ENCODE measurements around the gene IL1RAPL2. TPM values are rescaled to one million over a fixed set of nuclear protein-coding genes. Genes with fewer than 3 reads are reported as not detected.

IL1RAPL2 gene
- total and polyA plus RNA-seq, 2 of the 4 experiments (the other 2 are of a cell fraction), result 0.03 TPM; not detected in 1

DNA sequence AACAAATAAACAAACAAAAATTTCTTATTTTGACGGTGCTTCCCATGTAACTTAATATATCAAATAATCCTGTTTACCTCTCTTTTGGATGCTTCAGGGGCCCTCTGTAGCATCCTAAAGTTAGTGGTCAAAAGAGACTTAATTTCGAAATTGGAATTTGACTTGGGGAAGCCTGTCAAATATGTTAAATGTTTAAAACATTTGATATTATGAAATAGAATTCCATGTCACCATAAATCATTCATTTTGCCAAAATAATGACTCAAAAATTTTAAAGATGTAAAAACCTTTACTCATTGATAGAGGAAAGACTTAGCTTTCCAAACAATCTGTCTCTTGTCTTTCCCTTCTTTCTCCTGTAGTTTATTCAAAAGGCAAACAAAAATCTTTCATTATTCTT lies 675.1 kb downstream of the IL1RAPL2 start:
- H2BK20ac ChIP-seq (ENCODE audit: low read depth, low read length), result no peak overlapping the region
- TF ChIP-seq MXI1 (IDR thresholded peaks at IDR 0.05; ENCODE audit: borderline replicate concordance, low read depth, low read length) (no peak), BHLHE40 (IDR thresholded peaks at IDR 0.05; ENCODE audit: low read depth, low read length) (no peak), CHD1 (IDR thresholded peaks at IDR 0.05; ENCODE audit: low read depth, low read length) (no peak), CEBPB (IDR thresholded peaks at IDR 0.05; ENCODE audit: low read depth, low read length) (no peak), FOS (IDR thresholded peaks at IDR 0.05; ENCODE audit: low read depth, low read length) (no peak), MAZ (IDR thresholded peaks at IDR 0.05; ENCODE audit: borderline replicate concordance, low read depth, low read length) (no peak), MAFK (IDR thresholded peaks at IDR 0.05; ENCODE audit: low read depth, low read length) (no peak), RCOR1 (IDR thresholded peaks at IDR 0.05; ENCODE audit: insufficient replicate concordance, low read length) (no peak), RFX5 (IDR thresholded peaks at IDR 0.05; ENCODE audit: low read depth, low read length) (no peak), RAD21 (IDR thresholded peaks at IDR 0.05; ENCODE audit: low read length) (no peak), POLR2A (IDR thresholded peaks at IDR 0.05; ENCODE audit: low read depth, low read length) (no peak), SMC3 (IDR thresholded peaks at IDR 0.05; ENCODE audit: low read depth, low read length) (no peak), NFE2L2 (IDR thresholded peaks at IDR 0.05; ENCODE audit: low read depth, low read length) (no peak)
- TF ChIP-seq, protein P1, sequence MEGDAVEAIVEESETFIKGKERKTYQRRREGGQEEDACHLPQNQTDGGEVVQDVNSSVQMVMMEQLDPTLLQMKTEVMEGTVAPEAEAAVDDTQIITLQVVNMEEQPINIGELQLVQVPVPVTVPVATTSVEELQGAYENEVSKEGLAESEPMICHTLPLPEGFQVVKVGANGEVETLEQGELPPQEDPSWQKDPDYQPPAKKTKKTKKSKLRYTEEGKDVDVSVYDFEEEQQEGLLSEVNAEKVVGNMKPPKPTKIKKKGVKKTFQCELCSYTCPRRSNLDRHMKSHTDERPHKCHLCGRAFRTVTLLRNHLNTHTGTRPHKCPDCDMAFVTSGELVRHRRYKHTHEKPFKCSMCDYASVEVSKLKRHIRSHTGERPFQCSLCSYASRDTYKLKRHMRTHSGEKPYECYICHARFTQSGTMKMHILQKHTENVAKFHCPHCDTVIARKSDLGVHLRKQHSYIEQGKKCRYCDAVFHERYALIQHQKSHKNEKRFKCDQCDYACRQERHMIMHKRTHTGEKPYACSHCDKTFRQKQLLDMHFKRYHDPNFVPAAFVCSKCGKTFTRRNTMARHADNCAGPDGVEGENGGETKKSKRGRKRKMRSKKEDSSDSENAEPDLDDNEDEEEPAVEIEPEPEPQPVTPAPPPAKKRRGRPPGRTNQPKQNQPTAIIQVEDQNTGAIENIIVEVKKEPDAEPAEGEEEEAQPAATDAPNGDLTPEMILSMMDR (conservative IDR thresholded peaks at IDR 0.05; ENCODE audit: low read depth, low read length), result no peak
- TF ChIP-seq, protein P2, sequence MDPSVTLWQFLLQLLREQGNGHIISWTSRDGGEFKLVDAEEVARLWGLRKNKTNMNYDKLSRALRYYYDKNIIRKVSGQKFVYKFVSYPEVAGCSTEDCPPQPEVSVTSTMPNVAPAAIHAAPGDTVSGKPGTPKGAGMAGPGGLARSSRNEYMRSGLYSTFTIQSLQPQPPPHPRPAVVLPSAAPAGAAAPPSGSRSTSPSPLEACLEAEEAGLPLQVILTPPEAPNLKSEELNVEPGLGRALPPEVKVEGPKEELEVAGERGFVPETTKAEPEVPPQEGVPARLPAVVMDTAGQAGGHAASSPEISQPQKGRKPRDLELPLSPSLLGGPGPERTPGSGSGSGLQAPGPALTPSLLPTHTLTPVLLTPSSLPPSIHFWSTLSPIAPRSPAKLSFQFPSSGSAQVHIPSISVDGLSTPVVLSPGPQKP (IDR thresholded peaks at IDR 0.05; ENCODE audit: borderline replicate concordance, low read depth, low read length), result no peak
- TF ChIP-seq, protein P3, sequence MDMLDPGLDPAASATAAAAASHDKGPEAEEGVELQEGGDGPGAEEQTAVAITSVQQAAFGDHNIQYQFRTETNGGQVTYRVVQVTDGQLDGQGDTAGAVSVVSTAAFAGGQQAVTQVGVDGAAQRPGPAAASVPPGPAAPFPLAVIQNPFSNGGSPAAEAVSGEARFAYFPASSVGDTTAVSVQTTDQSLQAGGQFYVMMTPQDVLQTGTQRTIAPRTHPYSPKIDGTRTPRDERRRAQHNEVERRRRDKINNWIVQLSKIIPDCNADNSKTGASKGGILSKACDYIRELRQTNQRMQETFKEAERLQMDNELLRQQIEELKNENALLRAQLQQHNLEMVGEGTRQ (IDR thresholded peaks at IDR 0.05; ENCODE audit: low read depth, low read length), result no peak
- H3K9ac ChIP-seq (ENCODE audit: low read depth, low read length), result no peak overlapping the region
- H3K9me1 ChIP-seq (ENCODE audit: insufficient read depth, low read length), result no peaks in the 10 kb centered on the region
- H2BK15ac ChIP-seq (ENCODE audit: low read depth, low read length), result no peak overlapping the region
- no peaks in the 10 kb centered on the region for H3K27me3 ChIP-seq (ENCODE audit: control insufficient read depth, insufficient read depth, low read length)
- POLR2A ChIA-PET (ENCODE audit: unreplicated experiment), result no interaction called here
- H3K79me1 ChIP-seq (ENCODE audit: low read depth in 1 of 2, low read length in 2 of 2), result no peaks in the 10 kb centered on the region
- BruUV-seq (replicated peaks), result no TSS peak
- no peaks in the 10 kb centered on the region for H3K4me1 ChIP-seq (ENCODE audit: control insufficient read depth, insufficient read depth, low read length)
- no peak overlapping the region for H2AK9ac ChIP-seq (replicated peaks; ENCODE audit: low read depth, low read length, poor library complexity)
- H3K9me3 ChIP-seq (ENCODE audit: control insufficient read depth, insufficient read depth, low read length), result no peaks in the 10 kb centered on the region
- CTCF ChIA-PET, result no interaction called here
- no peak overlapping the region for H4K8ac ChIP-seq (ENCODE audit: low read depth in 2 of 2, low read length in 2 of 2)
- H3K4me3 ChIP-seq (ENCODE audit: insufficient read depth, low read depth, low read length), result no peak overlapping the region
- no peak overlapping the region for H3K23ac ChIP-seq (ENCODE audit: low read depth, low read length)
- H2AFZ ChIP-seq (replicated peaks; ENCODE audit: low read length, poor library complexity), result no peak overlapping the region
- no peaks in the 10 kb centered on the region for H3K36me3 ChIP-seq (ENCODE audit: control insufficient read depth, insufficient read depth, low read length)
- no peak overlapping the region for H4K5ac ChIP-seq (ENCODE audit: low read depth, low read length)
- H4K20me1 ChIP-seq (ENCODE audit: insufficient read depth, low read length), result no peaks in the 10 kb centered on the region
- dilution Hi-C loops (cut with HindIII; ENCODE audit: low sequenced_read_pairs, unreplicated experiment) (no loop called here), intact Hi-C loops (cut with micrococcal nuclease) (no loop called here), in situ Hi-C loops (cut with MboI; ENCODE audit: low sequenced_read_pairs) (no loop called here)
- no peak overlapping the region for H3K27ac ChIP-seq (ENCODE audit: insufficient read depth, low read length)
- H2BK5ac ChIP-seq (ENCODE audit: low read depth, low read length, poor library complexity, severe bottlenecking), result no peak overlapping the region
- H2BK120ac ChIP-seq (ENCODE audit: low read depth, low read length), result no peak overlapping the region
- no peak overlapping the region for H3K4ac ChIP-seq (ENCODE audit: low read depth, low read length)
- H3K18ac ChIP-seq (ENCODE audit: low read depth, low read length), result no peak overlapping the region
- H4K91ac ChIP-seq (ENCODE audit: insufficient read depth, low read depth, low read length), result no peak overlapping the region
- H3K56ac ChIP-seq (ENCODE audit: extremely low read depth, insufficient read depth, low read length), result no peak overlapping the region
- no CpG with 5 or more reads among the region's 2 CpGs for WGBS, 2 experiments (ENCODE audit: extremely low coverage in 2 of 2, insufficient read length in 1 of 2)
- H3K14ac ChIP-seq (replicated peaks; ENCODE audit: low read depth, low read length), result no peak overlapping the region
- H2AK5ac ChIP-seq (ENCODE audit: low read depth, low read length), result no peak overlapping the region
- no peak overlapping the region for H3K4me2 ChIP-seq (ENCODE audit: low read depth, low read length)
- ATAC-seq (ENCODE audit: low read depth) (no peak), DNase-seq (no peak)
